SH-SY5Y (cell line): ENCODE measurements around the gene PLAC1.

Experiments
- GATA2 ChIP-seq: IDR thresholded peaks from 2 replicates; pipeline ENCODE4 v1.6.1; 2011; ENCODE audit warnings: mild to moderate bottlenecking, low read depth, low read length
- GATA3 ChIP-seq: IDR thresholded peaks from 2 replicates; pipeline ENCODE4 v1.6.1; 2011; ENCODE audit warnings: low read depth, mild to moderate bottlenecking, low read length, moderate library complexity

The PLAC1 gene

GRCh38 chrX:134682081-134682480 is 23.8 kb upstream of the PLAC1 start:
- TF ChIP-seq GATA3, result no peak
- TF ChIP-seq GATA2, result no peak

DNA sequence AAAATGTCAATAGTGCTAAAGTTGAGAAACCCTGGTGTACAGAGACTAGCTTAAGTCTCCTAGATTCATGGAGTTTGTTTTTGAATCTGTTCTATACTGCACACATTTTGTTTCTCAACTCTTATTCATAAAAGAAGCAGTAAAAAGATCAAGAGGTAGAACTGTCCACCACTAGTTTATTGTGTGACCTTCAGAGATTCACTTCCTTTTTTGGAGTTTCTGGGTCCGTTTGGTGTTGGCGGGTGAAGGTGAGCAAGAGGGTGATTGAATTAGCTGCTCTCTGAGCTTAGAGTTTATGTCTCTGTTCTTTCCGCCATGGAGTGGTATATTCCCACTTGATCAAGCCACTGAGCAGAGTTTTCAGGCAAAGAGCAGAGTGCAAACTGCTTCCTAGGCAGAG is 21.4 kb upstream of the PLAC1 start:
- TF ChIP-seq GATA2 (no peak), GATA3 (no peak)

GRCh38 chrX:134679221-134679620 is 20.9 kb upstream of the PLAC1 start:
- TF ChIP-seq GATA2, result no peak

DNA sequence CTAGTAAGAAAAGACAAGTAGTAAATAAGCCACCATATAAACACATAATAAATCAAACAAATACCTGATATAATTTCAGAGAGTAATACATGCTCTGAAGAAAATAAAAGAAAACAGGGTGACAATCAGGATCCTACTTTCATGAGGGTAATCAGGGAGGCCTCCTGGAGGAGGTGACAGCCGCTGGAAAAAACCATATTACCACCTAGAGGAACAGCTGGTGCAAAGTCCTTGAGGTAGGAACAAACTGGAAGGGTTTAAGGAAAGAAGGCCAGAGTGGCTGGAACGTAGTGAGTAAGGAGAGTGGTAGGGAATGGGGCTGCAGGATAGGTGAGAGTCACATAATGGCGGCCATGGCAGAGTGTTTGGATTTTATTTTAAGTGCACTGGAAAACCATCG is 19.1 kb upstream of the PLAC1 start:
- no peak for TF ChIP-seq GATA3
- TF ChIP-seq GATA2, result no peak

DNA sequence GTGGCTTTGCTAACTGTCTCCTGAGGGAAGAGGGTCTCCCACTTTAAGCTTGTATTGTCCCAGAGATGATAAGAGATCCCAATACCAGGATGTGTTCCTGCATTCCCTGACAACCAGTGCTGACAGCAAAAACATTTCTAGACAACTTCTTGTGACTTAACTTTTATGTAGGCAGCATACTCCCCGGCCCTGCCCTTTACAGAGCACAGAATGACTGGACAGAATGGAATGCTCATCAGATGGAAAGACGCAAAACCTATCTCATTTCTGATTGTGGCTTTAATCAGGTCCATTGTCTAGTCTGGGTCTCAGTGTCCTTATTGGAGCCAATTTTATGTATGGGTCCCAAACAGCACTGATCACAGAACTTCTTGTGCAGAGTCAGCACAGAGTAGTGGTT is 18.2 kb upstream of the PLAC1 start:
- TF ChIP-seq GATA2 (no peak), GATA3 (no peak)

- TF ChIP-seq GATA2 (no peak), GATA3 (no peak)
Measured at GRCh38 chrX:134673123-134673522, 14.9 kb upstream of the PLAC1 start.

- TF ChIP-seq GATA2 (no peak), GATA3 (no peak)
Measured at GRCh38 chrX:134672101-134672500, 13.8 kb upstream of the PLAC1 start.

DNA sequence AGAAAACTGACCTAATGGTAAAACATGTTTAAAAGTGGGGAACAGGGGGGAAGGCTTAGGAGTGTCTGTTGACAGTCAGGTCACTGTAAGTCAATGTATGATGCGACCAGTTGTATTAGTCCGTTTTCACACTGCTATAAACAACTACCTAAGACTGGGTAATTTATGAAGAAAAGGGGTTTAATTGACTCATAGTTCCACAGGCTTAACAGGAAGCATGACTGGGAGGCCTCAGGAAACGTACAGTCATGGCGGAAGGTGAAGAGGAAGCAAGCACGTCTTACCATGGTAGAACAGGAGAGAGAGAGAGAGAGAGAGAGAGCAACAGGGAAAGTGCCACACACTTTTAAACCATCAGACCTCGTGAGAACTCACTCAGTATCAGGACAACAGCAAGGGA is 13.0 kb upstream of the PLAC1 start:
- TF ChIP-seq GATA3 (no peak), GATA2 (no peak)

DNA sequence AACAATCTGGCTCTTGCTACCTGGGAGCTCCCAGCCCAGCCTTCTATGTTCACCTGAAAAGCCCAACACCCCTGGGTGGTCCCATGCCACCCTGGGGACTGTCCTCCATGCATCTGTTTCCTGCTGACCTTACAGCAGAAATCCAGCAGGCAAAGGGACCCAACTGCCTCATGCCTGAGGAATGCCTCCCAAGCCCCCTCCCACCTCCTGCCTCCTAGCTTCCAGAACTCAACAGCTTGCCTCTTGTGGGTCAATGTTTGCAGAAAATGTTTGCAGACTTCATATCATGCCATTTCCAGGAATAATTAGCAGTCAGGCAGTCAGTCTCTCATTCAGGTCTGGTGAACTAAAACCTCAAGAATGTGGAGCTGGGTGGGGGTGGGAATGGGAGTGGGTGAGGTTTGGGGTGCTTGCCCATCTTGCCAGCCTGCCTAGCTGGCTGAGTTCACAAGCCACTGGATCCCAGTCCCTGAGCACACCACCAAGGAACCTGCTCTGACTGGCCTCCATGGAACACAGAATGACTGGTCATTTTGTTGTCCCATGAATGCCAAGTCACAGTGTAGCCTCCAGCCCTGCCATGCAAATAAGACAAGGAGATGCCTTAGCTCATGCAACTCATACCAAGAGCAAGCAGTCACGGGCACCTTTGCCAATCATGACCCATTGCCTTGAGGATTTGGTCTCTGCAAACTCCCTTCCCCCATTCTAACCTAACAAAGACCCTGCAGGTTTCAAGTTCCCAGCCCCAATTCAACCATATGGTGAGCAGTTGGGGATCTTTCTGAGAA is 12.1 kb upstream of the PLAC1 start:
- TF ChIP-seq GATA3, result no peak
- no peak for TF ChIP-seq GATA2

- TF ChIP-seq GATA2 (no peak), GATA3 (no peak)
Measured at GRCh38 chrX:134669378-134670098, 11.3 kb upstream of the PLAC1 start.

DNA sequence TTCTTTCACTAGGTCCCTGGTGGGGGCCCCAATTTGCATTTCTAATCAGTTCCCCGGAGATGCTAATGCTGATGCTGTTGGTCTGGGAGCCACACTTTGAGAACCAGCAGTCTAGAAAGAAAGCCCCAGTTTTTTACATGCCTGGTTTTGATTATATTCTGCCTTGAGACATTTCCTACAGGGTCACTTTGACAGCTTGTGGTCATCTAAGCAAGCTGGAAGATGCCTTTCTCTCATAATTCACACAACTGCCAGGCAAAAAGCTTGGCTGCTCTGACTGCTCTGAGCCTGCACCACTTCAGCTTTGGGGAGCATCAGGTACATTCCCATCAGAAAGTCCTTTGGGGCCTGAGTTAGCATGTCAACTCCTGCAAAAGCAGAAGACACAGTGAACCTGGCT is 5.9 kb upstream of the PLAC1 start:
- TF ChIP-seq GATA3 (no peak), GATA2 (no peak)

DNA sequence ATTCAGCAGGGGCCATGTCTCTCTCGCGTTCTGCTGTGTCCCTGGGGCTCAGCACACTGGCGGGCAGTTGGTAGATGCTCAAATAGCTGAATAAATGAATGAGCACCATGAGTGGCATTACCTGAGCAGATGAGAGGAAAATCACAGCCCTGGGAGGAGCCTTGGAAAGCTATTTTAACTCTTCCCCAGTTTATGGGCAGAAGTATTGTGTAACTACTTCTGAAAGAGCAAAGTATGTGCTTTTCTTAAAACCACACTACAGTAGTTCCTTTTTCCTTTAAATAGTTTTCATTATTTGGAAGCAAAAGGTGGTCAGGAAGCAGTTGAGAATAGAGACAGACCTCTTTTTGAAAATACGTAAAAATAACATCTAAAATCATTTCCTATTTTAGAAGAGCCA is 3.0 kb upstream of the PLAC1 start:
- TF ChIP-seq GATA2 (no peak), GATA3 (no peak)

GRCh38 chrX:134660627-134661026 is 2.4 kb upstream of the PLAC1 start:
- TF ChIP-seq GATA3 (no peak), GATA2 (no peak)

DNA sequence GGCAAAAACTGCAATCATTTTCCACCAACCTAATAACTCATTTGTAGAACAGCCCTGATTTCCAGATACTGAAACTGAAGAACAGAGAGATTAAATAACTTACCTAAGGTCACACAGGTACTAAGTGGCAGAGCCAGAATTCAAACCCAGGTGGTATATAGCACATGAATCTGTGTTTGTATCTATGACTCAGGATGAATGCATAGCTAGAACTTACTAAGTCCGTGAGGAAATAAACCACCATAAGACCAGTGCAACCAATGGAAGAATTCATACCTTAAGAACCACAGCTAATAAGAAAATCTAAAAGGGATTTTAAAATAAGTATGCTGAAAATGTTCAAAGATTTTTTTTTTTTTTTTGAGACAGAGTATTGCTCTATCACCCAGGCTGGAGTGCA is 1.5 kb upstream of the PLAC1 start:
- TF ChIP-seq GATA2 (no peak), GATA3 (no peak)

- no peak for TF ChIP-seq GATA2
- TF ChIP-seq GATA3, result no peak
Measured at GRCh38 chrX:134658760-134659023, 421 bp upstream of the PLAC1 start.
